K562 (cell line): ENCODE data around the gene WASF3. TPM values are rescaled to one million over a fixed set of nuclear protein-coding genes. Genes with fewer than 3 reads are reported as not detected.

Source experiments
- CREB3L1 ChIP-seq: fragments of 450-650 bp; IDR thresholded peaks from 2 replicates; pipeline ENCODE4 v1.6.1; 2014; ENCODE audit warnings: low read depth, mild to moderate bottlenecking, moderate library complexity, borderline replicate concordance
- CREM ChIP-seq: IDR thresholded peaks from 2 replicates; pipeline ENCODE4 v1.6.1; 2014; ENCODE audit warnings: antibody characterized with exemption, low read depth
- HDGF ChIP-seq: fragments of 450-650 bp; IDR thresholded peaks from 2 replicates; pipeline ENCODE4 v1.6.1; 2016
- MAFF ChIP-seq: IDR thresholded peaks from 2 replicates; pipeline ENCODE4 v1.6.1; 2012; ENCODE audit warnings: low read length, improper control_type of control experiment
- NCOA6 ChIP-seq: fragments of 450-650 bp; IDR thresholded peaks from 2 replicates; pipeline ENCODE4 v1.6.1; 2017; ENCODE audit warnings: mild to moderate bottlenecking
- NR2C1 ChIP-seq, 2 experiments: fragments of 450-650 bp; IDR thresholded peaks; 2 replicates each; pipeline ENCODE4 v1.6.1; 2017; ENCODE audit warnings: mild to moderate bottlenecking in 2 of 2, antibody characterized with exemption in 1 of 2, inconsistent platforms in 1 of 2, missing compliant biosample characterization in 1 of 2, missing genetic modification characterization in 1 of 2
- RBM15 ChIP-seq: fragments of 200-400 bp; formaldehyde crosslinking; IDR thresholded peaks from 2 replicates; pipeline ENCODE4 v1.6.1; 2018; ENCODE audit warnings: mild to moderate bottlenecking, low read length, moderate library complexity; ENCODE audit not compliant: insufficient read depth
- TFE3 ChIP-seq: fragments of 450-650 bp; formaldehyde crosslinking; IDR thresholded peaks from 2 replicates; pipeline ENCODE4 v1.4.0; 2020; ENCODE audit warnings: mild to moderate bottlenecking, mixed read lengths
- polyA plus RNA-seq, 8 experiments: library from polyadenylated mRNA; depleted of rRNA in 4 of 8; stranded (reverse) in 5 of 8; unstranded in 3 of 8; fragments of >200 nt; fragmentation: Nextera tagmentation in 2 of 8; fragmentation: Illumina TruSeq in 1 of 8; extraction: Ambion mirVana in 2 of 8; extraction: Trizol in 1 of 8; gene quantifications; 2 replicates each; pipeline versions ENCODE4 v1.2.1 to v1.2.3, GENCODE V29; 2011 to 2014; ENCODE audit warnings: inconsistent platforms in 1 of 8, missing spikeins in 1 of 8
- total RNA-seq, 7 experiments: library from RNA; depleted of rRNA in 6 of 7; stranded (reverse); fragments of >200 nt in 6 of 7; fragmentation: Illumina TruSeq in 2 of 7; extraction: Trizol in 2 of 7; gene quantifications; 2 replicates each; pipeline versions ENCODE4 v1.2.1 to v1.2.3, GENCODE V29; 2011 to 2021; ENCODE audit warnings: low replicate concordance in 1 of 7
- TF ChIP-seq, protein P1 (sequence below): fragments of 250-450 bp; sonication (Bioruptor Pico); IDR thresholded peaks from 2 replicates; pipeline ENCODE4 v1.5.0; 2021
- TF ChIP-seq, protein P2 (sequence below), 3 experiments: fragments of 200-800 bp in 1 of 3; sonication (Bioruptor generic) in 1 of 3; sonication (generic) in 1 of 3; formaldehyde crosslinking in 1 of 3; IDR thresholded peaks; 2 replicates each; pipeline versions ENCODE4 v1.6.1 to v1.8.0; 2016 to 2022; ENCODE audit warnings: mild to moderate bottlenecking in 2 of 3, missing compliant biosample characterization in 2 of 3, missing genetic modification characterization in 2 of 3, missing genetic modification reagents in 1 of 3

The WASF3 gene
- total and polyA plus RNA-seq, 9 of the 15 experiments (the other 6 are each of a cell fraction or from before 2014, with no cell fraction given): 0.04 to 0.43 (median 0.11) TPM

- TF ChIP-seq TFE3 (CRISPR knock-in tag) (no peak), RBM15 (no peak), NR2C1 (IDR thresholded peaks at IDR 0.05) (no peak), NR2C1 (tag; IDR thresholded peaks at IDR 0.05) (no peak), HDGF (no peak), CREM (no peak), CREB3L1 (no peak), MAFF (no peak), NCOA6 (no peak)
- TF ChIP-seq, protein P1, sequence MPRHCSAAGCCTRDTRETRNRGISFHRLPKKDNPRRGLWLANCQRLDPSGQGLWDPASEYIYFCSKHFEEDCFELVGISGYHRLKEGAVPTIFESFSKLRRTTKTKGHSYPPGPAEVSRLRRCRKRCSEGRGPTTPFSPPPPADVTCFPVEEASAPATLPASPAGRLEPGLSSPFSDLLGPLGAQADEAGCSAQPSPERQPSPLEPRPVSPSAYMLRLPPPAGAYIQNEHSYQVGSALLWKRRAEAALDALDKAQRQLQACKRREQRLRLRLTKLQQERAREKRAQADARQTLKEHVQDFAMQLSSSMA: no peak
- TF ChIP-seq, protein P2, sequence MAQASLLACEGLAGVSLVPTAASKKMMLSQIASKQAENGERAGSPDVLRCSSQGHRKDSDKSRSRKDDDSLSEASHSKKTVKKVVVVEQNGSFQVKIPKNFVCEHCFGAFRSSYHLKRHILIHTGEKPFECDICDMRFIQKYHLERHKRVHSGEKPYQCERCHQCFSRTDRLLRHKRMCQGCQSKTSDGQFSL (CRISPR knock-in tag; IDR thresholded peaks at IDR 0.05): no peak
- TF ChIP-seq, protein P2 (tag; IDR thresholded peaks at IDR 0.05): no peak
Observed at GRCh38 chr13:26561067-26561466, 3.6 kb downstream of the WASF3 start (continued).
